Osteocyte (in vitro differentiated cells): ENCODE data around the gene RELT. TPM values are rescaled to one million over a fixed set of nuclear protein-coding genes. Genes with fewer than 3 reads are reported as not detected.

Experiments
- DNase-seq: peaks from one replicate; pipeline ENCODE4 v3.0.0; 2021; ENCODE audit warnings: mixed read lengths; ENCODE audit not compliant: unreplicated experiment; ENCODE audit errors: extremely low spot score
- H3K27ac Mint-ChIP-seq: one replicate; pipeline ENCODE4 v1.8.0; 2021; ENCODE audit warnings: mild to moderate bottlenecking, mixed read lengths; ENCODE audit not compliant: unreplicated experiment
- H3K27me3 Mint-ChIP-seq: one replicate; pipeline ENCODE4 v1.8.0; 2021; ENCODE audit warnings: mixed read lengths; ENCODE audit not compliant: unreplicated experiment
- H3K36me3 Mint-ChIP-seq: one replicate; pipeline ENCODE4 v1.8.0; 2021; ENCODE audit warnings: mixed read lengths; ENCODE audit not compliant: unreplicated experiment
- H3K4me1 Mint-ChIP-seq: one replicate; pipeline ENCODE4 v1.8.0; 2021; ENCODE audit warnings: mixed read lengths; ENCODE audit not compliant: unreplicated experiment
- H3K4me3 Mint-ChIP-seq: one replicate; pipeline ENCODE4 v1.8.0; 2021; ENCODE audit warnings: mild to moderate bottlenecking, moderate library complexity, mixed read lengths; ENCODE audit not compliant: unreplicated experiment
- H3K9me3 Mint-ChIP-seq: one replicate; pipeline ENCODE4 v1.8.0; 2021; ENCODE audit warnings: mixed read lengths; ENCODE audit not compliant: unreplicated experiment
- total RNA-seq: library from RNA; stranded (reverse); gene quantifications from 2 replicates; pipeline ENCODE4 v1.2.1, GENCODE V29; 2021
- TF ChIP-seq, protein P1 (sequence below): fragments of 200-600 bp; sonication (generic); IDR thresholded peaks from 2 replicates; pipeline ENCODE4 v1.5.0; 2021; ENCODE audit warnings: antibody characterized with exemption, mild to moderate bottlenecking, moderate library complexity

Gene RELT
- total RNA-seq, 1 donor from 2014 or later: 3.3 TPM

DNA sequence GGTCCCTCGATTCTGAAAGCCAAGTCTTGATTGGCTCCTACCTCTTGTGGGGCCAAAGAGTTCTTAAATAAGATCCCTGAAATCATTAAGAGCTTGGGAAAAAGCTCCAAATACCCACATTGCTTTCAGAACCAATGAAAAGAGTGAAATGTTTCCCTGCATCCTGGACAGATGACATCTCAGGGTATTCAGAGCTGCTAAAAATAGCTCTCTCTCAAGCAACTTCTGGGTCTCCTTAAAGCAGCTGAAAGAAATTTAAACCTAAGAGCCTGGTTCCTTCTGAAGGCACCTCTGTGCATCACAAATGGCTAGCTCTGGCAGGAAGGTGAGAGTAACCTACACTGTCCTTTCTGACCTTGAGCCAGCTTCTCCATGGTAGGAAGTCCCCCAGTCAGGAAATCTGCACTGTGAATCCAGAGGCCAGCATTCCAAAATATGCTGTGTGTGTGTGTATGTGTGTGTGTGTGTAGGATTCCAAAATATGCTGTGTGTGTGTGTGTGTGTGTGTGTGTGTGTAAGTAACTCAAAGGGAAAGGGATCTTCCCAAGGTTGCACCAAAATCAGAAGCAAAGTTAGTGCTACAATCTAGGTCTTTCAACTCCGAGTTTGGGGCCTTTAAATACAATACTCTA lies 50.1 kb downstream of the RELT start:
- Mint-ChIP-seq H3K27me3 (no peaks in the 10 kb centered on the region), H3K4me1 (peaks cover 21% of the 10 kb centered on the region), H3K27ac (no peak overlapping the region), H3K36me3 (no peaks in the 10 kb centered on the region), H3K4me3 (no peak overlapping the region), H3K9me3 (no peaks in the 10 kb centered on the region)
- TF ChIP-seq, protein P1, sequence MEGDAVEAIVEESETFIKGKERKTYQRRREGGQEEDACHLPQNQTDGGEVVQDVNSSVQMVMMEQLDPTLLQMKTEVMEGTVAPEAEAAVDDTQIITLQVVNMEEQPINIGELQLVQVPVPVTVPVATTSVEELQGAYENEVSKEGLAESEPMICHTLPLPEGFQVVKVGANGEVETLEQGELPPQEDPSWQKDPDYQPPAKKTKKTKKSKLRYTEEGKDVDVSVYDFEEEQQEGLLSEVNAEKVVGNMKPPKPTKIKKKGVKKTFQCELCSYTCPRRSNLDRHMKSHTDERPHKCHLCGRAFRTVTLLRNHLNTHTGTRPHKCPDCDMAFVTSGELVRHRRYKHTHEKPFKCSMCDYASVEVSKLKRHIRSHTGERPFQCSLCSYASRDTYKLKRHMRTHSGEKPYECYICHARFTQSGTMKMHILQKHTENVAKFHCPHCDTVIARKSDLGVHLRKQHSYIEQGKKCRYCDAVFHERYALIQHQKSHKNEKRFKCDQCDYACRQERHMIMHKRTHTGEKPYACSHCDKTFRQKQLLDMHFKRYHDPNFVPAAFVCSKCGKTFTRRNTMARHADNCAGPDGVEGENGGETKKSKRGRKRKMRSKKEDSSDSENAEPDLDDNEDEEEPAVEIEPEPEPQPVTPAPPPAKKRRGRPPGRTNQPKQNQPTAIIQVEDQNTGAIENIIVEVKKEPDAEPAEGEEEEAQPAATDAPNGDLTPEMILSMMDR: no peak
- DNase-seq: no peak

DNA sequence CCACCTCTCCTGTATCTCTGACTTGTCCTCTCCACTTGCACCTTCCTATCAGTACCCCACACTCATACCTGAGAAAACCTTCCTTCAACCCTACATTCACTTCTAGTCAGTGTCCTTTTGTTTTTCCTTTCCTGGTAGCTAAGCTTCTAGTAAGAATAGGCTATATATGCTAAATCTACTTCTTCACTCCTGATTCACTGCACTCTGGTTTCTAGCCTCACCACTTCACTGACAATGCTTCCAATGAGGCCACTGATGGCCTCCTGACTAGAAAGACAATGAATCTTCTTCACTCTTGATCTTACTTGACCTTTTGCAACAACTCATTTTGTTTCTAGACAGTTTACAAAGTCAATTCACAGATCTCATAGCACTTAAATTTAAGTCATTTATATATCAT lies 52.0 kb downstream of the RELT start:
- H3K4me1 Mint-ChIP-seq: peaks cover 21% of the 10 kb centered on the region
- TF ChIP-seq, protein P1: no peak
- no peak overlapping the region for H3K27ac Mint-ChIP-seq
- no peaks in the 10 kb centered on the region for H3K36me3 Mint-ChIP-seq
- no peaks in the 10 kb centered on the region for H3K27me3 Mint-ChIP-seq
- H3K9me3 Mint-ChIP-seq: no peaks in the 10 kb centered on the region
- no peak for DNase-seq
- H3K4me3 Mint-ChIP-seq: no peak overlapping the region

DNA sequence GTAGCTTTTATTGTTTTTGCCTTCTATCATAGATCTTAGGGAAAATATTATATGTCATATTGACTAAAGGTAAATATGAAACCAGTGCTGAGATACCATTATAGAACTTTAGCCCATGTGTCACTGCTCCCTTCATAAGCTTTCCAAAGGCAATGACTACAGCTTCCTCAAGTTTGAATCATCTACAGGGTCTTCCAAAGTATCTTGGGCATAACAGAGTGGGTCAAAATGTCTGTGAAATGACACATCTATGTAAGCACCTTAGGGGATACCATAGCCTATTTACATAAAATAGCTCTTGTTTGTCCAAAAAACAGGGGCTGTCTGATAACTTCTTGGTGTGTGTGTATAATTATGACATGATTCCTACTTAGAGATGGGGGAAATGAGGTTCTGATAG lies 52.5 kb downstream of the RELT start:
- H3K9me3 Mint-ChIP-seq: no peaks in the 10 kb centered on the region
- no peaks in the 10 kb centered on the region for H3K36me3 Mint-ChIP-seq
- TF ChIP-seq, protein P1: no peak
- DNase-seq: no peak
- H3K4me1 Mint-ChIP-seq: peaks cover 21% of the 10 kb centered on the region
- H3K27me3 Mint-ChIP-seq: no peaks in the 10 kb centered on the region
- H3K4me3 Mint-ChIP-seq: no peak overlapping the region
- H3K27ac Mint-ChIP-seq: no peak overlapping the region

DNA sequence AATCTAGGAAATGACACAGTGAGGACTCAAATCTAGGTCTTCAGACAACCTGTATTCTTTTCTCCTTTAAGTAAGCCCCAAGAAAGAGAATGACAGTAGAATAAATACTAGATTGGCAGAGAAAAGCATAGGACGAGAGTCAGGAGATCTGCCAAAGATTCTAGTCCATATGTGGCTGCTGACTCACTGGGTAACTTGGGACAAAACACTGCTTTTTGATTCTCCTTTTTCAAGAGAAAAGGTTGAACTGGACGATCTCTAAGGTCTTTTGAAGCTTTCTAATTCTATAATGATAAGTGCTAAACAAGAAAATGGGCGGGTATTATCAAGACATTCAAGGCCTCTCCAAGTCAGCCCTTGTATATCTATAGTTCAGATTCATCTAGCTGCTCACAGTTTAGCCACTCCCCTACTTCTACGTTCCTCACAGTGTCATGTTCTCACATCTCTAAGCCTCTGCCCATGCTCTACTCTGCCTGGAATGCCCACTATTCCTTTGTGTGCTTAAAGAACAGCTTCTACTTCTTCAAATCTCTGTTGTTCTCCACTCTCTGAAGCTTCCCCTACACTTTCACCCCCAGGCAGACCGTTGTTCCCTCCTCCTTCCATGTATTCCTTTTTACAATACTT lies 53.0 kb downstream of the RELT start:
- no peak for DNase-seq
- H3K27me3 Mint-ChIP-seq: no peaks in the 10 kb centered on the region
- H3K4me1 Mint-ChIP-seq: peaks cover 21% of the 10 kb centered on the region
- H3K36me3 Mint-ChIP-seq: no peaks in the 10 kb centered on the region
- H3K27ac Mint-ChIP-seq: peak overlapping the region; percentile 71
- H3K9me3 Mint-ChIP-seq: no peaks in the 10 kb centered on the region
- TF ChIP-seq, protein P1: no peak
- H3K4me3 Mint-ChIP-seq: no peak overlapping the region

DNA sequence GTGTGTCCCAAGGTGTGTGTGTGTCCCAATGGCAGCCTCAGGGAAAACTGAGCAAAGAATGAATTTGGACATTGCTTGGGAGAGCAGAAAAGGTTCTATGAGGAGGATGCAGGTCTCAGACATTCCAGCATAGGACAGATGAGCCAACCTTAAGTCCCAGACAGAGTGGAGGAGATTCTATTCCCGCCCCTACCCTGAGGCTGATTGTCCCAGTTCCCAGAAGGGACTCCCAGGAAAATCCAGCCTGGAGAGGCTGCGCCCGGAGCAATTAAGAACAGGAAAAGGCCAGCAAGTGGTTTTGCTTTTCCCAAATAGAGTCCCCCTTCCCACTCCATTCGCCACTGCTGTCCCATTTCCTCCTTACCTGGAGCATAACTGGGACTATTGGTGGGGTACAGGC lies 54.1 kb downstream of the RELT start:
- Mint-ChIP-seq H3K4me1 (peaks cover 21% of the 10 kb centered on the region), H3K4me3 (no peak overlapping the region), H3K27me3 (no peaks in the 10 kb centered on the region), H3K27ac (no peak overlapping the region), H3K36me3 (no peaks in the 10 kb centered on the region), H3K9me3 (no peaks in the 10 kb centered on the region)
- TF ChIP-seq, protein P1: no peak
- no peak for DNase-seq
